CD14-positive monocyte (primary cell): Measurements from ENCODE around the gene FKBP5. TPM values are rescaled to one million over a fixed set of nuclear protein-coding genes. Genes with fewer than 3 reads are reported as not detected.

Experiments used
- DNase-seq, 3 donors: peaks; one replicate each; pipeline ENCODE4 v3.0.0-alpha.2; 2011 to 2022
- H2AFZ ChIP-seq: 2 replicates; pipeline ENCODE4 v1.6.0; 2012; ENCODE audit warnings: mild to moderate bottlenecking, low read depth, low read length, inconsistent platforms; ENCODE audit not compliant: insufficient read depth, poor library complexity, severe bottlenecking
- H3K27ac ChIP-seq, 2 donors: 1 replicate in 1 of 2; 2 replicates in 1 of 2; pipeline ENCODE4 v1.5.1; 2012 to 2013; ENCODE audit warnings: low read length in 2 of 2, control low read depth in 1 of 2, inconsistent platforms in 1 of 2, low read depth in 1 of 2, mild to moderate bottlenecking in 1 of 2
- H3K27me3 ChIP-seq, 2 donors: one replicate each; pipeline versions ENCODE4 v1.6.0 to v1.6.1; 2011 to 2013; ENCODE audit warnings: low read length in 2 of 2; ENCODE audit not compliant: control insufficient read depth in 2 of 2, insufficient read depth in 2 of 2
- H3K36me3 ChIP-seq, 2 donors: replicated peaks in 1 of 2; 1 replicate in 1 of 2; 2 replicates in 1 of 2; pipeline versions ENCODE4 v1.5.1 to v1.6.1; 2012 to 2013; ENCODE audit warnings: low read length in 2 of 2, control low read depth in 1 of 2, inconsistent platforms in 1 of 2, mild to moderate bottlenecking in 1 of 2; ENCODE audit not compliant: insufficient read depth in 2 of 2, control insufficient read depth in 1 of 2
- H3K4me1 ChIP-seq, 2 donors: 1 replicate in 1 of 2; 2 replicates in 1 of 2; pipeline versions ENCODE4 v1.5.1 to v1.6.1; 2012 to 2013; ENCODE audit warnings: low read length in 2 of 2, control low read depth in 1 of 2, inconsistent platforms in 1 of 2, mild to moderate bottlenecking in 1 of 2, moderate library complexity in 1 of 2; ENCODE audit not compliant: insufficient read depth in 2 of 2, control insufficient read depth in 1 of 2
- H3K4me2 ChIP-seq: replicated peaks from 2 replicates; pipeline ENCODE3; 2012; ENCODE audit warnings: low read length, moderate library complexity, mild to moderate bottlenecking; ENCODE audit not compliant: poor library complexity, severe bottlenecking; ENCODE audit errors: extremely low read depth
- H3K4me3 ChIP-seq, 3 experiments: fragments of 200-600 bp in 1 of 3; sonication (generic) in 1 of 3; replicated peaks in 1 of 3; 1 replicate in 2 of 3; 2 replicates in 1 of 3; pipeline ENCODE4 v1.5.1; 2011 to 2013; ENCODE audit warnings: low read length in 3 of 3, mild to moderate bottlenecking in 3 of 3, control low read depth in 2 of 3, low read depth in 2 of 3, inconsistent platforms in 1 of 3, moderate library complexity in 1 of 3
- H3K79me2 ChIP-seq: 2 replicates; pipeline ENCODE4 v1.6.0; 2012; ENCODE audit warnings: mild to moderate bottlenecking, control low read depth, inconsistent platforms, low read length, moderate library complexity; ENCODE audit not compliant: insufficient read depth
- H3K9ac ChIP-seq: 2 replicates; pipeline ENCODE4 v1.6.0; 2017; ENCODE audit warnings: low read length, mild to moderate bottlenecking; ENCODE audit not compliant: insufficient read depth, poor library complexity, severe bottlenecking
- H3K9me3 ChIP-seq, 2 donors: replicated peaks in 1 of 2; 1 replicate in 1 of 2; 2 replicates in 1 of 2; pipeline versions ENCODE4 v1.5.1 to v1.6.1; 2012 to 2013; ENCODE audit warnings: low read length in 2 of 2, control low read depth in 1 of 2; ENCODE audit not compliant: control insufficient read depth in 1 of 2, insufficient read depth in 1 of 2
- H4K20me1 ChIP-seq: 2 replicates; pipeline ENCODE4 v1.6.0; 2012; ENCODE audit warnings: mild to moderate bottlenecking, low read length, control low read depth, moderate library complexity; ENCODE audit not compliant: insufficient read depth
- H3K27ac Mint-ChIP-seq, 7 donors: one replicate each; pipeline ENCODE4 v1.8.0; 2020; ENCODE audit warnings: mild to moderate bottlenecking in 7 of 7, mixed read lengths in 7 of 7, moderate library complexity in 6 of 7, inconsistent platforms in 2 of 7
- H3K27me3 Mint-ChIP-seq, 3 donors: one replicate each; pipeline ENCODE4 v1.8.0; 2021 to 2022; ENCODE audit warnings: low read depth in 3 of 3, mild to moderate bottlenecking in 3 of 3, mixed read lengths in 3 of 3, moderate library complexity in 3 of 3, inconsistent platforms in 1 of 3
- H3K36me3 Mint-ChIP-seq, 2 donors: one replicate each; pipeline ENCODE4 v1.8.0; 2020; ENCODE audit warnings: mixed read lengths in 2 of 2, inconsistent platforms in 1 of 2, mild to moderate bottlenecking in 1 of 2
- H3K4me1 Mint-ChIP-seq: one replicate; pipeline ENCODE4 v1.8.0; 2020; ENCODE audit warnings: mild to moderate bottlenecking, mixed read lengths
- H3K4me3 Mint-ChIP-seq, 2 donors: one replicate each; pipeline ENCODE4 v1.8.0; 2020; ENCODE audit warnings: mild to moderate bottlenecking in 2 of 2, mixed read lengths in 2 of 2, moderate library complexity in 1 of 2
- H3K9me3 Mint-ChIP-seq, 7 donors: one replicate each; pipeline ENCODE4 v1.8.0; 2020 to 2022; ENCODE audit warnings: mixed read lengths in 7 of 7, mild to moderate bottlenecking in 6 of 7, moderate library complexity in 6 of 7, inconsistent platforms in 2 of 7
- WGBS: methylation state at CpG from one replicate; pipeline ENCODE4 v1.1.5; 2013; ENCODE audit warnings: missing lambda C conversion rate; ENCODE audit not compliant: insufficient coverage; 5-methylcytosine and 5-hydroxymethylcytosine counted together
- intact Hi-C, 2 donors: fragments of 100-400 bp; cut with micrococcal nuclease; formaldehyde crosslinking; loops; one replicate each; pipeline versions ENCODE4 v1.15.0 to v1.15.1; 2023
- polyA plus RNA-seq, 3 donors: library from polyadenylated mRNA; depleted of rRNA in 1 of 3; unstranded in 2 of 3; stranded (reverse) in 1 of 3; fragments of 300-500 nt in 2 of 3; fragments of >200 nt in 1 of 3; fragmentation: Illumina TruSeq in 2 of 3; gene quantifications; 1 replicate in 2 of 3; 2 replicates in 1 of 3; pipeline ENCODE4 v1.2.3, GENCODE V29; 2012 to 2021
- TF ChIP-seq, protein P1 (sequence below): fragments of 200-600 bp; IDR thresholded peaks from one replicate; pipeline ENCODE4 v1.8.0; 2022; ENCODE audit warnings: antibody characterized with exemption, mild to moderate bottlenecking

FKBP5 gene
- polyA plus RNA-seq, 3 donors, result 20.2 to 58.5 (median 56.9) TPM

DNA sequence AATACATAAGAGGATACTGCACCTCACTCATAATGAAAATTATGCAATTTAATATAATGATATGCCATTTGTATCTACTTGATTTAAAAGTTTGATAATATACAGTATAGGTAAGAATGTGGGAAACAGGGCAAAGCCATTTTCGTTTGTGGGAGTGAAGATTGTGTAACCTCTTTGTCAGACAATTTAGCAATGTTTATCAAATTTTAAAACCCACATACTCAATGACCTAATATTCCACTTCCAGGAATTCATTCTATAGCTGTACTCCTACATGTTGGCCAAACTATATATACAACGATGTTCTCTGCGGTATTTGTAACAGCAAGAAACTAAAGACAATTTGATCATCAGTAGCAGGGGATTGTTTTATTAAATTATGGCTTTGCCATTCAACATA lies 17.8 kb upstream of the FKBP5 start:
- intact Hi-C loops, result no loop called here
- WGBS, result no CpG with 5 or more reads among the region's 3 CpGs

DNA sequence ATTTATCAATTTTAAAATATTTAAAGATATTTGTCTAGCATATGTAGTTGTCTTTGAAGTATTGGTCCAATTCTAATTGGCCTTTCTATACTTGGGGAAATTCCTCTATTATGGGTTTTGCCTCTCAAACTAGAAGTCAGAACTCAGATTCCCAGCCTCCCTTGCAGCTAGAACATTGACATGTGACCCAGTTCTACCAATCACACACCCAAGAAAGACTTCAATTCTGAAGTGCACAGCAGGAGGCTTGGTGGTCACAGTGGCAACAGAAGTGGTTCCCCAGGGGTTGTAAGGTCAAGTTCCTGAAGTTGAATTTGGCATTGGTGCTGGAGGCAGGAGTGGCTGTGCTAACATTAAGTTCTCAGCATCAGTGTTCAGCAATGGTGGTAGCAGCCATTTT lies 14.8 kb upstream of the FKBP5 start:
- Histone ChIP-seq H2AFZ (peak overlapping the region; percentile 37), H3K4me2 (no peak overlapping the region), H3K79me2 (no peaks in the 10 kb centered on the region), H4K20me1 (no peaks in the 10 kb centered on the region), H3K9me3 (no peaks in the 10 kb centered on the region), H3K9ac (no peak overlapping the region), H3K36me3 (no peaks in the 10 kb centered on the region), H3K4me3 (no peak overlapping the region), H3K27me3 (no peaks in the 10 kb centered on the region), H3K4me1 (peaks cover 7 to 14% of the 10 kb centered on the region in 2 donors), H3K27ac (no peak overlapping the region)
- Mint-ChIP-seq H3K9me3 (peaks cover 0 to 6% (median 4%) of the 10 kb centered on the region in 7 donors), H3K4me1 (peaks cover 18% of the 10 kb centered on the region), H3K36me3 (peaks cover 0 to 1% of the 10 kb centered on the region in 2 donors), H3K4me3 (no peak overlapping the region), H3K27me3 (no peaks in the 10 kb centered on the region), H3K27ac (no peak overlapping the region)
- TF ChIP-seq, protein P1, sequence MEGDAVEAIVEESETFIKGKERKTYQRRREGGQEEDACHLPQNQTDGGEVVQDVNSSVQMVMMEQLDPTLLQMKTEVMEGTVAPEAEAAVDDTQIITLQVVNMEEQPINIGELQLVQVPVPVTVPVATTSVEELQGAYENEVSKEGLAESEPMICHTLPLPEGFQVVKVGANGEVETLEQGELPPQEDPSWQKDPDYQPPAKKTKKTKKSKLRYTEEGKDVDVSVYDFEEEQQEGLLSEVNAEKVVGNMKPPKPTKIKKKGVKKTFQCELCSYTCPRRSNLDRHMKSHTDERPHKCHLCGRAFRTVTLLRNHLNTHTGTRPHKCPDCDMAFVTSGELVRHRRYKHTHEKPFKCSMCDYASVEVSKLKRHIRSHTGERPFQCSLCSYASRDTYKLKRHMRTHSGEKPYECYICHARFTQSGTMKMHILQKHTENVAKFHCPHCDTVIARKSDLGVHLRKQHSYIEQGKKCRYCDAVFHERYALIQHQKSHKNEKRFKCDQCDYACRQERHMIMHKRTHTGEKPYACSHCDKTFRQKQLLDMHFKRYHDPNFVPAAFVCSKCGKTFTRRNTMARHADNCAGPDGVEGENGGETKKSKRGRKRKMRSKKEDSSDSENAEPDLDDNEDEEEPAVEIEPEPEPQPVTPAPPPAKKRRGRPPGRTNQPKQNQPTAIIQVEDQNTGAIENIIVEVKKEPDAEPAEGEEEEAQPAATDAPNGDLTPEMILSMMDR, result no peak
- DNase-seq, result no peak
- intact Hi-C loops, result no loop called here

More for the DNA sequence above, 17.8 kb upstream of the FKBP5 start:
- TF ChIP-seq, protein P1, result no peak
- Histone ChIP-seq H3K9ac (no peak overlapping the region), H3K4me1 (peaks cover 7 to 14% of the 10 kb centered on the region in 2 donors), H4K20me1 (no peaks in the 10 kb centered on the region), H3K4me3 (no peak overlapping the region), H3K36me3 (no peaks in the 10 kb centered on the region), H3K27ac (no peak overlapping the region), H3K79me2 (no peaks in the 10 kb centered on the region), H2AFZ (no peak overlapping the region), H3K9me3 (no peaks in the 10 kb centered on the region), H3K4me2 (peak overlapping the region; percentile 3), H3K27me3 (no peaks in the 10 kb centered on the region)
- Mint-ChIP-seq H3K27ac (no peak overlapping the region), H3K4me1 (peaks cover 17% of the 10 kb centered on the region), H3K4me3 (no peak overlapping the region), H3K27me3 (no peaks in the 10 kb centered on the region), H3K36me3 (peaks cover 0 to 3% of the 10 kb centered on the region in 2 donors), H3K9me3 (peaks cover 0 to 6% (median 5%) of the 10 kb centered on the region in 7 donors)
- peak in 1 of 3 donors; percentile 33 for DNase-seq
